HG02884 (cell line): ENCODE measurements around the gene SESN1.
"Not testable (repeated sequence)": the region's sequence is repeated elsewhere in the genome, so short reads cannot be mapped to it uniquely, and the experiment has no call there.

ENCODE experiments used
- ATAC-seq: cut with Tn5 transposase; IDR thresholded peaks from one replicate; pipeline ENCODE4 v1.9.1; 2021; ENCODE audit warnings: mild to moderate bottlenecking, moderate library complexity; ENCODE audit not compliant: unreplicated experiment

The SESN1 gene

GRCh38 chr6:109095036-109095834, 589 bp upstream of the SESN1 start, which contains the start of gene CEP57L1:
Gene CEP57L1 (plus strand): TSS chr6:109095507. CDS start chr6:109145222, 49,715 bp downstream.
- peak; percentile 68 for ATAC-seq

DNA sequence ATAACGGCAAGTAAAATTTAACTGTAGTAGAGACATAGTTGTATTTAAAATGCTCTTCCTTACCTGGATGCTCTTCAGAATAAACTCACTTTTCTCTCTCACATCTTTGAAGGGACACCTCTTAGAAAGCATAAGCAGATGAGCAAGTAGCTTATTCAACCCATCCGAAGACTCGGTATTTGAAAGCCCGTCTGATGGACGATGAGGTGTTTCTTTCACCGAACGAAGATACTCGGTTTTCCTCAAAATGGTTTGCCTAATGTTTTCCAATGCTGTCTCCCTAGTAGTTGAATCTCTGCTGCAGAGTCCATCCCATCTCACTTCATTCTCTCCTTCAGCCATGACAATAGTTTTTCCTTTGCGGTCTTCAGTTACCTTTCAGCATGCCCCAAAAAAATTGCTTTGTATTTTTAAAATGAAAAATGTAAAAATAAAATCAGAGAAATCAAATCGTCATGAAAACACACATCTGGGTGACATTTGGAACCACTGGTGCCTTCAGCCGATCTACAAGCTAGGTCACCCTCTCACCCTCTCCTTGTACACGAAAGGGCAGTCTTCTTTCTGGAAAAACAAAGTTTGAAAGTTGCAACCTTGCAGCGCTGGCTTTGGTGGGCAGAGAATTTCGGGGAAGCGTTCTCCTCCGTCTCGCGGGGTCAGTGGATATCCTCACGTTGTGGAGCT, 772 bp downstream of the SESN1 start:
- ATAC-seq = no peak

DNA sequence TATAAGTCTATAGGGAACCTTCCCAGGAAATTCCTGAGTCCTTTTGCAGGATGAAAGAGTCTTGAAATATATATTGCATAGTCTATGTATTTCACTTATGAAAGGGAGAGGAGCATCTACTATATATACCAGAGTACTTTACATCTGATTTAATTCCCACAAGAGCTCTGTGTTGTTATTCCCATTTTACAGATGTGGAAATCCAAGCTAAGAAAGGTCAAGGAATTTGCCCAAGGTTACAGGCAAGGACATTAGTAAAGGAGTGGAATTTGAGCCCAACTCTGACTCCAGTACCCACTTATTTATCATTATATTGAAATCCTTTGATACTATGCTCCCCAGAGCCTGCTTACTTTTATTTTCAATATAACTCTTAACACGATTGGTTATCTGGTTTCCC, 2.6 kb downstream of the SESN1 start:
- ATAC-seq = no peak

DNA sequence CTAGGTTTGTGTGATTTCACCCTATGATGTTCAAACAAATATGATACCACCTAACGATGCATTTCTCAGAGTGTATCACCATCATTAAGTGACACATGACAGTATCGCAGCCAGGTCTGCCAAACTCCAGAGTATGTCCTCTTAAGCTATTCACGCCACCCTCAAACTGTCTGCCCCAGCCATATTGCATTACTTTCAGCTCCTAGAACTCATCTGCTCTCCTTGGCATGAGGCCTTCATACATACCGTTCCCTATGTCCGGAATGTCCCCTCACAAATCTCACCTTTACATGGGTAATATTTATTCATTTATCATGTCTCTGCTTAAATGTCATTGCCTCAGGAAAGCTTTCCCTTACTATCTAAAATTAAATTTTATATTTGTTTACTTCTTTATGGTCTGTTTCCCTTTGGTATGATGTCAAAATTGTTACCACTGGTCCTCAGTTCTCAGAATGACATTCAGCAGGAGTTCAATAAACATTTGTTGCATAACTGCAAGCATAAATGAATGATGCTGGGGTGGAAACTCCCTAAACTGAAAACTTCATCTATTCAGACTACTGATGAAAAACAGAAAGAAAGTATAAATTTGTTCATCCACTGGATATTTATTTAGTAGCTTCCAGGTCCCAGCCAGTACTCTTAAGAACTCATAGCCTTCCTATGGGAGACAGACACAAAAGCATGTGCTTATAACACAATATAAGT, 3.2 kb downstream of the SESN1 start:
- no peak for ATAC-seq

DNA sequence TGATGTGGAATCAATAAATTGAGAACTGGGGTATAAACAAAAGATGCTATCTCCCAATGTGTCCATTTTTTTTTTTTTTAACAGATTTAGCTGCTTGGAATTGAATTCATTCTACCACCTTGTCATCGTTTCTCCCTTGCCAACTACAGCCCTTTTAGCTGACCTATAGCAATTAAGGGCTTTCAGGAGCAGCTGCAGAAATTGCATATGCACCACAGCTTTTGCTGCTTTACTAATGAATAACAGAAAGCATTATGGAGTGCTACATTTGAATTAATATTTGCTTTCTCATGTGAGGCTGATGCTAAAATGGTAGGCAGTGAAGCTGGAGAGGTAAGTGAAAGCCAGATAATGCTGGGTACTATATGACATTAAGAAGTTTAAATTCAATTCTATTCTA, 5.7 kb downstream of the SESN1 start:
- no peak for ATAC-seq

DNA sequence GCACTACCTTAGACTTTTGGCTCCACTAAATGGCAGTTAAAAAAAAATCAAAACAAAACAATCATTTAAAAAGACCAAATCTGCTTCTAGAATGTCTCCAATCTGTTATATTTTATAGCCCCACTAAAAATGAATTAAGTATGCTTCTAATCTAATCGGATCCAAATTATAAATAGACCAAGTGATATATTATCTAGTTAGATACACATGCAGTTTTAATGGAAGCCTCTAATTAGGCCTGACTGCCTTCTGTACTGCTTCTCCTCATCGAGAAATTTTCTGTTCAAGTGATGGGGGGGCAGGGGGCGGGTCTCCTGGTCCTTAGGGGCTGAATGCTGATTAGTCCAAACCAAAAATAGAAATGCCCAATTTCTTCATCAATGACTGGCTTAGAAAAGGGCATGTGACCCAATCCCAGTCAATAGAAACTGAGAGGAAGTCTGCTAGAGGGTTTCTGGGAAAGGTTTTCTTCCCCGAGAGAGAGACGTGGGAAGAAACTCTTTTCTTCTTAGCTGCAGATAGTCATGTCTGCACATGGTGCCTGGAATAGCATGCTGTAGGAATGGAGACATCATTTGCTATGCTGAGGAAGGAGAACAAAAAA, 6.9 kb downstream of the SESN1 start:
- ATAC-seq = no peak

DNA sequence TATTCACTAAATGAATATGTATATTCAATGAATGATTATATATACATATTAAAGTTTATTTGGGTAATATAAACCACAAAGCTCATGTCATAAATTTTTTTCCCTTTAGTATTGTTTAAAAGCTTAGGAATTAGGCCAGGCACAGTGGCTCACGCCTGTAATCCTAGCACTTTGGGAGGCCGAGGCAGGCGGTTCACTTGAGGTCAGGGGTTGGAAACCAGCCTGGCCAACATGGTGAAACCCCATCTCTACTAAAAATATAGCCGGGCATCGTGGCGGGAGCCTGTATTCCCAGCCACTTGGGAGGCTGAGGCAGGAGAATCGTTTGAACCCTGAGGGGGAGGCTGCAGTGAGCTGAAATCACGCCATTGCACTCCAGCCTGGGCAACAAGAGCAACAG, 10.5 kb downstream of the SESN1 start:
- not testable (repeated sequence) for ATAC-seq

DNA sequence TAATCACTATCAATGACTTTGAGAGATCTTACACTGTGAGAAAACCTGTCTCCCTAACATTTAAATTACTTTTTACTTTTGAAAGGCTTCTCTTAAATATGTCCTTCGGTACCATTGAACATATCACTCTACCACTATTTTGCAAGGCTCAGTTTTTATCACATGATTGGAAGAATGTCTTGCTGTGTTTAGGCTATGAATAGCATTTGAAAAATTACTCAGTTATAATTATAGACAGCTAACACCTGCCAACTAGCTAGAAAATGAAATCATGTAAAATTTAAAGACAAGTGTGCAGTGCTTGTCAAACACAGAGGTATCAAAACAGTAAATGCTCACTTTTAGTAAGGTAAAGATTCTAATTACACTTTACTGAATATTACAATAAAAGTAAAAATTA, 11.0 kb downstream of the SESN1 start:
- no peak for ATAC-seq

GRCh38 chr6:109082188-109082577, 12.5 kb downstream of the SESN1 start:
- ATAC-seq = no peak

DNA sequence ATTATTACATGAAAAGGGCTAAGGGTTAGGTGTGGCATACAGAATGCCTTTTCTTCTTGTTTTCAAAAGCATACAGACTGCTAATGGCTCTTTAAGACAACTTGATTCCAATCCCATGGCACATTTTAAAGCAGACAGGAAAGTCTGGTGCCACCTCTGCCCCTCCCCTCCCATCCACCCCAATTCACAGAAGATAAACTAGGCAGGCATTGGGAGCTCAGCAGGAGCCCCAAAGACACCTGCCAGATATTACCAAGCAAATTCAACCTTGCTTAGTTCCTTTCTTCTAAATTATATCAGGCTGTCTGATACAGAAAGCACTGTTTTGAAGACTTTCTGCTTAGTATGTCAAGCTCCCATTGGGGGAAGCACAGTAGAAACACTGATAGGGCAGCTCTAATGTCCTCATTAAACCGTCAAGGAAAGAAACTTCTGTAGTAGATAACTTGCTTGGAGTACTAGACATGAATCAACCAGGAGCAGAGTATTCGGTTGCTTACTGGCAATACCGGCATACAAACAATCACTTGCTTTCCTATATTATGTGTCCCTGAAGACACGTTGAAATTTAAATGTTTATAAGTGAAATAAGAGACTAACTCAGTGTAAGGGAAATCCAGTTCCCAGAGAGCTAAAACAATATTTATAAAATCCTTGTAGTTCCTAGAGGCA, 13.0 kb downstream of the SESN1 start:
- ATAC-seq = no peak

GRCh38 chr6:109081026-109081425, 13.6 kb downstream of the SESN1 start:
- no peak for ATAC-seq

- no peak for ATAC-seq
Measured at GRCh38 chr6:109079981-109080380, 14.7 kb downstream of the SESN1 start.

DNA sequence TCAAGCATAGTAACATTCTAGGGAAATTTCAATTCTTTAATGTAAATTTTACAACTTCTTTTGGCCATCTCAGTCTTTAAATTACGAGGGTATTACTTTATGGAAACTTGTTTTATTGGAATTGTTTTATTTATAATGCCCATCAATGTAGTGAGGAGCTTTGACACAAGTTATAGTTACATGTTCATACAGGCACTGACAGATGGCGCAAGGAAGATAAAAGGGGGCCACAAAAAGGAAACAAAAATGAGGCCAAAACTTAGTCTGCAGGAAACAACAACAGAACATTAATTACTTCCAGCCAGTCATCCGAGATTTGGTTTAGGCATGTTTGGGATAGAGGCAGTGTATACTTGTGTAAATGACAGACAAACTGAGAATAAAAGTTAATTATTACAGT, 18.3 kb downstream of the SESN1 start:
- ATAC-seq = no peak

GRCh38 chr6:109075934-109076333, 18.7 kb downstream of the SESN1 start:
- no peak for ATAC-seq

DNA sequence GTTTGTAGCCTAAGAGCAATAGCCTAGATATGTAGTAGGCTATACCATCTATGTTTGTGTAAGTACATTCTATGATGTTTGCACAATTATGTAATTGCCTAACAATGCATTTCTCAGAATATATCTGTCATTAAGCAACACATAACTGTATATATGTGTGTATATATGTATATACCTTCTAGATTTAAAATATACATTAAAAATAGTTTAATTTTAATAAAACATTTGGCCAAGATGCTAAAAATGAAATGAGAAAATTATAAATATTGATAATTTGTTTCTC, 20.6 kb downstream of the SESN1 start:
- no peak for ATAC-seq

DNA sequence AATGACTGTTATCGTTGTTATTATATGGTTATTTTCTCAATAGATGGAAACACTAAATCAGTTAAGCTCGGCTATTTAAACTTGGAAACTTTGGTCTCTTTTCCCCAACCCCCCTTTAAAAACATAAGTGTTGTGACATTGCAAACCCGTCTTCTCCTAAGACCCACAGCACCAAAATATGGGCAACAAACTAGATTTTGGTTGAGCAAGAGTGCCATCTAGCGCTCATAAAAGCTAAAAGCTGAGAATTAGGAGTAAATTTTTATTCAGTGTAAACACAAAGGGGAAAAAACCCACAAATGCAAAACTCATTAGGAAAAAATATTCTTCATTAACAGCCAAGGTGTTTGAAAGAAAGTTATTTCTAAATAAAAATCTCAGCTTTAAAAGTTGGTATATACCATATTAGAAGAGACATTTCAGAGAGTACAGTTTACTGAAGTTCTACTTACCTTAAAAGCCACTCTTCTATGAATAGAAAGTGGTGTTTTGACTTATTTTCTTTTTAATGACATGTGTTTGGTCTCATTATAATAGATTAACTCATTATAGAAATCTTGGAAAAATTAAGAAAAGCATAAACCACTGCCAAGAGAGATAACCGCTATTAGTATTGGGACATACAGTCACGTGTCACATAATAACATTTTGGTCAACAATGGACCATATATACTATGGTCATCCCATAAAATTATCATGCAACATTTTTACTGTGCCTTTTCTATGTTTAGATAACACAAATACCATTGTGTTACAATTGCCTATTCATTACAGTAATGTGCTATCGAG, 21.1 kb downstream of the SESN1 start:
- no peak for ATAC-seq

DNA sequence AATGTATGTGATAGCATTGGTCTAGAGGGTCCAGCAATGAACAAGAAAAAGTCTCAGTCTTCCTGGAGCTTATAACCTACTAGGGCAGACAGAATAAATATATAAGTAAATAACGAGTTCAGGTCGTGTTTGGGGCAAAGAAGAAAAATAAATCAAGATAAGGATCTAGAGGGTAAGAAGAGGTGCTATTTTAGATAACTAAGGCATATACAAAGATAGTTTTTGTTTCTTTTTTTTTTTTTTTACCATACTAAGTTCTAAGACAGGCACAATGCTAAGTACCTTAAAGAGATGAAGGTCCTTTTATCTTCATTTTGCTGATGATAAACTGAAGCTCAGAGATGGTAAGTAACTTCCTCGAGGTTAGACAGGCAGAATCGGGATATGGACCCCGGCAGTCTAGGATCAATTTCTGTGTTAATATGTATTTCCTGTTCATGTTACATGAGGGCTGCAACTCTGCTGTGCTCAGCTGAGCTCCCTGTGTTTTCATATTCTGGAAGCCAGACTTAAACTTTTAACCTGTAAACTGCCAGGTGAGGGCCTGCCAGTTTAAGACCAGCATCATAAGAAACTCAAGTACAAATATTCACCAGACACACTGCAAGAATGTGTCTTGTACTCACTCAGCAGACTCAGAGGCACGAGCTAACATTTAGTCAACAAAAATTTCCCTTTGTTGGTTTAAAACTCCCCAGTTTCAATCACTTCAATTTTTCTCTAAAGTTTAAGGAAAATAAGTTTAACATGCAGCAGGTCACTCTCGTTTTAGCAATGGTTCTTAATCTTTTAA, 23.3 kb downstream of the SESN1 start:
- no peak for ATAC-seq

- ATAC-seq = no peak
Measured at GRCh38 chr6:109069746-109070145, 24.9 kb downstream of the SESN1 start.

DNA sequence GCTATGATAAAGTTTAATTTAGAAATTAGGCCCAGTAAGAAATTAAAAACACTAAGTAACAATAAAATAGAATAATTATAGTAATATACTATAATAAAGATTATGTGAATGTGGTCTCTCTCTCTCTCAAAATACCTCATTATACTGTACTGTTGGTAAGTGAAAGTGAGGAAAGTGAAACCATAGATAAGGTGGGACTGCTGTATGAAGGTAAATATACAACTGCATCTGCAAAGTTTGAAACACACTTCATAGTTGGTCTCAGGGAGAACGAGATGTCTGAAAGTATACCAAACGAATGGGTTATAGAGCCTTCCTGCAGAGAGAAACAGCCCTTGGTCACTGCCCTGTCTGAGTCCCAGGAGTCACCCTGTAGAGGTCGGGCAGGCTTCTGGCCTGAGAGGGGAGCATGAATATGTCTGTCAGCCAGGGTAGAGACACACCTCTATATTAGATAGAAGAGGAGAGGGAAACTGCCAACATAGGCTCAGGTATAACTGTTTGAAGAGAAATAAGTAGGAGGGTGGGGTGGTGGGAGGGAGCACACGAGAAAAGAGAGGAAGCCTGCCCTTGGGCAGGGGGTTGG, 31.8 kb downstream of the SESN1 start:
- no peak for ATAC-seq
